Hematopoietic multipotent progenitor cell treated with erythropoietin and hydrocortisone succinate and interleukin-3 and kit ligand, for 4 days (in vitro differentiated cells): Measurements from ENCODE around the gene PDZK1IP1.
A peak's percentile ranks its signal among the peaks of the same experiment; 100 is the strongest.
"Not testable (repeated sequence)": the region's sequence is repeated elsewhere in the genome, so short reads cannot be mapped to it uniquely, and the experiment has no call there.

Source experiments
- DNase-seq: peaks from one replicate; pipeline ENCODE4 v3.0.0-alpha.2; 2015

PDZK1IP1 gene

DNA sequence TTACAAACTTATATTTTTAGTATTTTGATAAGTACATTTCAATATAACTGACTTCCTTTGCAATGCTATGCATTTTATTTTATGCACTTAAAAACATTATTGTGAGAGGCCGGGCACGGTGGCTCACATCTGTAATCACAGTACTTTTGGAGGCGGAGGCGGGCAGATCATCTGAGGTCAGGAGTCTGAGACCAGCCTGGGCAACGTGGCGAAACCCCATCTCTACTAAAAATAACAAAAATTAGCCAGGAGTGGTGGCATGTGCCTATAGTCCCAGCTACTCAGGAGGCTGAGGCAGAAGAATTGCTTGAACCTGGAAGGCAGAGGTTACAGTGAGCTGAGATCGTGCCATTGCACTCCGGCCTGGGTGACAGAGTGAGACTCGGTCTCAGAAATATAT, 6.1 kb upstream of the PDZK1IP1 start:
- not testable (repeated sequence) for DNase-seq

DNA sequence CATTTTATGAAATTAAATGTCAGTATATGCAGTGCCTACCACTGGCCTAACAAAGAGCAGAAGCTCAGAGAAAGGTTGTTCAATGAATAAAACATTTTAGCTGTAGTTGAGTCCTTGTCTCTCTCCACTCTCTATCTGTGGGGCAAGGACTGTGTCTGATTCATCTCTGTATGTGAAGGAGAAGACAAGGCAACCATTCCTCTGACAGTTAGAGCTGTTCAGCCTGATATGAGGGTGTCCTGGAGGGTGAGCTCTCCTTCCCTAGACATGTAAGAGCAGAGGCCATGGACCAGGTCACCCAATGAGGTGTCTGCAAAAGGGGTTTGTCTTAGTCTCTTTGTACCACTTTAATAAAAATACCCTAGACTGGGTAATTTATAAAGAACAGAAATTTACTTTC, 4.5 kb upstream of the PDZK1IP1 start:
- DNase-seq: peak; percentile 47

DNA sequence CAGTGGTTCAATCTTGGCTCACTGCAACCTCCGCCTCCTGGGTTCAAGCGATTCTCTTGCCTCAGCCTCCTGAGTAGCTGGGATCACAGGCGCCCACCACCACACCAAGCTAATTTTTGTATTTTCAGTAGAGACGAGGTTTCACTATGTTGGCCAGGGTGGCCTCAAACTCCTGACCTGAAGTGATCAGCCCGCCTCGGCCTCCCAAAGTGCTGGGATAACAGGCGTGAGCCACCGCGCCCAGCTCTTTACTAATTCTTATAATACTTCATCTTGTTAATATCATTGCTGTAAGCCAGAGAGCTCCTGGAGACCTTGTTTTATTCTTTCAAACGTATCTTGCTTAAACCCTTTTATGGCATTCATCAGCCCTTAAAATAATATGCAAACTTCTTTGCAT, 3.7 kb upstream of the PDZK1IP1 start:
- not testable (repeated sequence) for DNase-seq

DNA sequence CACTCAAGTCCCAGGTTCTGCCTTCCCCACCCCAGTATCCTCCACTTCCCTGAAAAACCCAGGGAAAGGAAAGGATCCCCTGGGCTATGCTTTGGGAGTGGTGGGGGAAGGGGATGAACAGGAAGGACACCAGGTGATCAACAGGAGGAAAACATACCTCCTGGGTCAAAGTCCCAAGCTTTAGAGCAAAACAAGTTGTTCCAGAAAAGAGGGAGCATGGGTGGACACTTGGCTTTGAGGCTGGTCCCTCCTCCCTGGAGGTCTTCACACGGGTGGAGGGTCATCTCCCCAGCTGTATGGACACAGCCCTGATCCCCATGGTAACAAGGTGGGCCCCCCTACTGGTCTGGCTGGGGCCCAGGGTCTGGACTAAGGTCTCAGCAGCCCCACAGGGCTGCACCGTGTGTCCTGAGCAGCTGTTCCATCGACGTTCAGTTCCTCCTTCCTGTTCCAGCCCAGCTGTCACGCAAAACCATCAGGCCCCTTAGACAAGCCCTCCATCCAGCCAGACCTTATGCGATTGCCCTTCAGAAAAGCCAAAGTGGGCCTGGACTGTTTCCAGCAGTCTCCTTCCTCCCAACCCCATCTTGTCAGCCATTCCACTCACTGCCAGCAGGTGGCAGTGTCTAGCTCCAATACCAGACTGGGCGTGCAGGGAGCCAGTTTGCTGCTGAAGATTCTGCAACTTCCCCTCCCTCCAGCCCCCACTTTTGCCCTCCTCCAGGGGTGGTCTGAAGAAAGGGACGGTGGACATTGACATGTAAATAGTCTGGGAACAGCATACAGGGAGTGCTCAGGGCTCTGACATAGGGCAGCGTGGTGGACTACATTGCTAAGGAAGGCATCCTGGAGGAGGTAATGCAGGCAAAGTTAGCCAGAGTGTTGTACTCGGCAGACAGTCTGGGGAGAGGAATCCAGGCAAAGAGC, 2.9 kb upstream of the PDZK1IP1 start:
- peak; percentile 93 for DNase-seq

DNA sequence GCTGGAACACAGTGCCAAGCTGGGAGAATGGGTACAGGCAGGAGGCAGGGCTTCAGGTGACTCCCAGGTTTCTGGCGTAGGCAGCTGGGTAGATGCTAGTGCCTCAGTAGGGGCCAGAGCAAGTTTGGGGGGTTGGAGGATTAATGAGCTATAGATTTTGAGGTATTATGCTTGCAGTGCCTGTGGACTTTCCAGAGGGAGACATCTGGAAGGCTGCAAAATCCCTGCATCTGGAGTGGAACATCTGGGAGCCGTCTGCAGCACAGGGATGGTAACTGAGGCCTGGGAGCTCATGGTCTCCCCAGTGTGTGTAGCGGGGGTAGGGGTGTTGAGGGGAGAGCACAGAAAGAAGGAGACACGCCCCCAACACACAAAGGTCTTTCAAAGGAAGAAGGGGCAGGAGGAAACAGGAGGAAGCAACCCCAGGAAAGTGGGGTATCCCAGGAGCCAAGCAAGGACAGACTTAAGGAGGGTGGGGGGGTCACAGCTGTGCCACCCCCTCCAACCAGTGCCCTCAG, 2.2 kb upstream of the PDZK1IP1 start:
- no peak for DNase-seq

DNA sequence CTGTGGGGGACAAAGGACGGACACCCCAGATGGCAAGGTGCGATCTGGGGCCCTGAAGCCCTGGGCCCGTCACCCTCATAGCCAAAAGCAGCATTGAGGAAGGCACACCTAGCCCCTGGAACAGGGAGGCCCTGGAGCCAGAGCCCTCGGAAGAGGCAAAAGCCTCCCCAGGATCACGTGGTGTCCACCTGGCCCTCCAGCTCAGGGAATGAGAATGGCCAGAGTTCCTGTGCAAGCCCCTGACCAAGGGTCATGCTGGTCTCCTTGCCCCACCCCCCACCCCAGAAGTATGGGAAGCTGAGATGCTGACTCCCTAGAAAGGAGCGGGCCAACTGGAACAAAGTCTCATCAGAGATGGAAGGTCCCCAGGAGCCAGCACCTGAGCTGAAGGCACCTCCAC, 1.0 kb upstream of the PDZK1IP1 start:
- no peak for DNase-seq

DNA sequence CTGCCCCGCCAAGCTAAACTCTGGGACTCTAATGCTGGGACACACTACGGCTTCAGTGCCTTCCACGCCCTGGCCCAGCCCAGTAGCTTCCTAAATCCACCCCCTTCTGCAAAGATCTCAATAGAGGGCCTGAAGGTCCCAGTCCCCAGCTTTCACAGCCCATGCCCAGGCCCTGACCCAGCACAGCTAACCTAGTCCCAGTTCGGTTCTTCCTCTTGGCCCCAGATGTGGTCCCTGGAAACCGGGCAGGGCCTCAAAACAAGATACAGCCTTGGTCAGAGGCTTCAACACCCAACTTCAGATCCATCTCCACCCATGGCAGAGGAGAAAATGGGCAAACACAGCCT, 646 bp upstream of the PDZK1IP1 start:
- DNase-seq: no peak

DNA sequence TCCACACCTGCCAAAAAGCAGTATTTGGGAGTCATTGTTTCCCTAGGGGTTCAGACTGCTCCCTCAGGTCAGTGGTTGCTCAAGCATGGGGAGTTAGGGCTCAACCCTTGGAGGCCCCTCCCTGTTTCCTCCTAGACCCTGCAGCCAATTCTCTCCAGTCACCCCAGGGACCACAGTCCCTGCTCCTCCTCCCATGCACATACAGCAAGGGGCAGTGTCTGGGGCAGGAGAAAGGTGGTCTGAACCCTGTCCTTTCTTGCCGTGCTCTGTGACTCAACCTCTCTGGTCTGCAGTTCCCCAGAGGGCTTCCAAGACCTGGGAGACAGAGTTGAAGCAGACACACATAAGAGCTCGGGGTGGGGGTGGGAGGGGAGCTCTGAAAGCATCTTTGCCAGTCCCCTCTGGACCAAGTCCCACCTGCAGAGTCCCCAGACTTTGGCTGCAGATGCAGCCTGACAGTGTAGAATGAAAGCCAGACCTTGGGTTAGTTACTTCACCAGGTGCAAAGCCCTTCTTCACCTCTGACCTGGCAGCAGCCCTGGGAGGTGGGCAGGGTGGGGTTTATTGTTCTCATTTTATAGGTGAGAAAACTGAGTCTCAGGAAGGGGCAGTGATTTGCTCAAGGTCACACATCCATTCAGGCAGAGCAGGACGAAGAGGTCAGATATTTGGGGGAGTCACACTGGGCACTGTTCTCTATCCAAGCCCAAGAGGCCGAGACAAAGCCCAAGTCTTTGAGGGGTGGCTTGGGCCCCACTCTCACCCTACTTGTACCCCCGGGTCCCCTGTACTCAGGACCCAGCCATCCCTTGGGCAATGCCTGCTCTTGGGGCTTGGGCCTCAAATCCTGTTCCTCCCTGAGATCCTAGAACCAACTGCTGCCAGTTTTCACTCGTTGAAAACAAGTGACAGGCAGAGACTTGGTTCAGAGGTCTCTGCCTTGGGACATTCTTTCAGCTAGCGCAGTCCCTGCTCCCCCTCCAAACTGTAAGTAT, 748 bp downstream of the PDZK1IP1 start:
- DNase-seq: no peak

DNA sequence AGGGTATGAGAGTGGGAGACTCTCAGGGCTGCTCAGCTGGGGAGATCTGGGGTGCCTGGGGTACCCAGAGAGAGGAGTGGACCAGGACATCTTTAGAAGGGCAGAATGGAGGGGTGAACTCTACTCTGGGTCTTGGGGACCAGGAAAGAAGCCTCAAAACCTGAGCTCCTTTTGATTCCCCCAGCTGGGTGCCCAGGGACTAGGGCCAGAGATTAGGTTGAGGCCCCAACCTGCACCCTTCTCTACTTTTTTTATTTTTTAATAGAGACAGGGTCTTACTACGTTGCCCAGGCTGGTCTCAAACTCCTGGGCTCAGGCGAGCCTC, 1.9 kb downstream of the PDZK1IP1 start:
- no peak for DNase-seq

DNA sequence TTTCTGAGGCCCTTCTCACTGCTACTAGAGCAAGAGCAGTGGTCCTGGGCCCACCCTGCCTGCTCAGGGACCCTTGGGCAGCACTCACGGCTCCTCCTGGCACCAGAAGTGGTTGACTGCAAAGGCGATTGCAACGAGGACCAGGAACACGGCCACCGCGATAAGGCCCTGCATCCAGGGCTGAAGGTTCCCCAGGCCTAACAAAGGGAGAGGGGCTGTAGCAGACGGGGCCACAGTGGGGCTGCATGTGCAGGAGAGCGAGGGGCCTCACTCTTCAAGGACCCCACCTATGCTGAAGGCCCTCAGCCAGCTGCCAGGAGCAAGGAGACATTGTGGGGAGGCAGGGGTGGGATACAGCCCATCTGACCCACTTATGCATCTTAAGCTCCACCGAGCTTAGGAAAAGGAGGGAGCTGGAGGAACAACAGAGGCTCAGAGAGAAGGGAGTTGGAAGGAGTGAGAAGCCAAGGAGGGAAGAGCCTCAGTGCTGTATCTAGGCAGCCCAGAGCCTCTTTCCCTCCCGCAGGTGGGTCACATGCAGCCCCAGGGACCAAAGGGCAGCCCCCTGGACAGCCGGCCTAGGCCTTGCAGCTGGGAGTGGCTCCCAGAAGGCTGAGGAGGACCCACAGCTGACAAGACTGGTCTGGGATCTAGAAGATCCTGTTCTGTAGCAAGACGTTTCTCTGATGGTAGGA, 2.5 kb downstream of the PDZK1IP1 start:
- DNase-seq: no peak

DNA sequence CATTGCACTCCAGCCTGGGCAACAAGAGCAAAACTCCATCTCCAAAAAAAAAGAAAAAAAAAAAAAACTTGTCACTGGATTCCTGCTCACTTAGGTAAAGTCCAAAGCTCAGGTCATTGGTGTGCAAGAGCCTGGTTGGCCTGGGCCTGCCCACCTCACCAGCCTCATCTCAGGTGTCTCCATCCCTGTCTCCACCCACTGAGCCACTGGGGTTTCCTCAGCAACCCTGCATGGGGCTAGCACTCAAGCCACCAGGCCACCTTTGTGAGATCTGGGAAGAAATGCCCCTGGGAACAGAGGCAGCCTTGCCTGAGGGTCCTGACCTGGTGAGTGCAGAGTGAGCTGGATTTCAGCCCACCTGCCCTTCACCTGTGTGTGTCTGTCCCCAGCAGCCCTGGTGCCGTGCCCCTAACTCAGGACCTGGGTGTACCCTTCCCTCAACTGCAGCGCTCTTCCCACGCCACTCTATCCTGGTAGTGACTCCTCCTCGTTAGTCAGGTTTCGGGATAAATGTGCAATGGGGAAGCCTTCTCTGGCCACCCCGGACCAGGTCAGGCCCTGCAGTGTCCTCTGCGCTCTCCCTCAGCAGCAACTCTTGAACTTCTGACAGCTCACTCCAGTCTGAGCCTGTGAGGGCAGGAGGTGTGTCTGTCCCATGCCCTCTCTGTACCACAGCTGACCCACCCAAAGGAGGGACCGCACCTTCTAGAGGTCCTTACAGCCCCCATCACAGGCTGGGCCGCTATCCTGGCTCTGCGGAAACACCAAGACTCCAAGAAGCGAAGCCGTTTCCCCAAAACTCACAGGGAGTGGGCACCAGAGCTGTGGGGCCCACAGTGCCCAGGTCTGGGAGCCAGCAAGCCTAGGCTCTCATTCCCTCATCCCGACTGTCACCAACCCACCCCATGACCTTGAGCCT, 3.3 kb downstream of the PDZK1IP1 start:
- no peak for DNase-seq

DNA sequence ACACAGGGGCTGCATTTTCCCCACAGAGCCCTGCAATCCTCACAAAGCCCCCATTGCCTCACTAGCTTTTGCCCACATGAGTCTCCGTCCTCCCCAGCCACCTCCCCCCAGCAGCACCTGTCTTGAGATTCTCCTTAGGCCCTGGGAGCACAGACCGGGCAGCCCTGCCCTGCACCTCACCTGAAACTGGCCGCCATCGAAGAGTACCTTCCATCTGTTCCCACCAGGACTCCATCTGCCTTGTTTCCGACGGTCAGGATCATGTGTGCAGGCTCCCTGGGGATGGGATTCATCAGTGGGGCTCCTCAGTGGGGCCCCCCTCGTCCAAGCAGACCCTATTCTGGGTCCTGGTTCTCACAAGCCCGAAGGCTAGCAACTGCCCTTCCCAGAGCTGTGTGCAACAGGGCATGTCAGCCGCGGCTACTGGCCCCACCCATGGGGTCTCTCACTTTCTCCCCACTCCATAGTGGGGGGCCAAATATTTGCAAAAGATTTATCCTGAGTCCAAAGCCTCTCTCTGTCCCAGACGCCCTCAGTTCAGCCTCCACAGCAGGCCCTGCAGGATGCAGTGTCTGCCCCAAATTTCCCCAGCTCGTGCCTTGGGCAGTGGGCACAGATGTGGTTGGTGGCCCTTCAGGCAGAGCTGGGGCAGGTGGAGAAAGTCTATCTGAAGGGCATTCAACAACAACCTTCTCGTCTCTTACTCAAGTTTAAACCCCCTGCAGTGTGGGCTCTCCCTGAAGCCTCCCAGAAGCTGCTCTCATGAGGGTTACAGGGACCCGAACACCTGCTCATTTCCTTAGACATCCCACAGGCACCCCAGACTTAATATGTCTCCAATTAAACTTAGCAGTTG, 4.8 kb downstream of the PDZK1IP1 start:
- no peak for DNase-seq

DNA sequence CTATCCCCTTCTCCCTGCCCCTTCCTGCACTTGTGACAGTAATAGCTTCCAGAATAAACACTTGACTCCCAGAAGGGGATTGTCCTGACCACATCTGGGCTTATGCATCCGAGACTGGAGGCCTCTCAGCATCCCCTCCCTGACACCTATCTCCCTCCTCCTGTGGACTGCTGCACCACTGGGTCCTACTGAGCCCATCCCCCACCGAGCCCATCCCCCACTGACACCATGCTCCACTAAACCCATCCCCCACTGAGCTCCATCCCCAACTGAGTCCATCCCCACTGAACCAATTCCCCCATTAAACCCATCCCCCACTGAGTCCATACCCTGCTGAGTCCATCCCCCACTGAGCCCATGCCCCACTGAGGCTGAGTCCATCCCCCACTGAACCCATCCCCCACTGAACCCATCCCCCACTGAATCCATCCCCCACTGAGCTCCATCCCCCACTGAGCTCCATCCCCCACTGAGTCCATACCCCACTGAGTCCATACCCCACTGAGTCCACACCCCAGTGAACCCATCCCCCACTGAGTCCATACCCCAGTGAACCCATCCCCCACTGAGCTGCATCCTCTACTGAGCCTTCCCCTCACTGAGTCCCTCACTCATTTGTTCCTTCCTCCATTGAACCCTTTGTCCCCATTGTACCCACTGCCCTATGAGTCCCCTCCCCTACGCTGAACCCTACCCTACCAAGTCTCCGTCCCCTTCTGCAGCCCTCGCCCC, 5.6 kb downstream of the PDZK1IP1 start:
- DNase-seq: peak; percentile 39

DNA sequence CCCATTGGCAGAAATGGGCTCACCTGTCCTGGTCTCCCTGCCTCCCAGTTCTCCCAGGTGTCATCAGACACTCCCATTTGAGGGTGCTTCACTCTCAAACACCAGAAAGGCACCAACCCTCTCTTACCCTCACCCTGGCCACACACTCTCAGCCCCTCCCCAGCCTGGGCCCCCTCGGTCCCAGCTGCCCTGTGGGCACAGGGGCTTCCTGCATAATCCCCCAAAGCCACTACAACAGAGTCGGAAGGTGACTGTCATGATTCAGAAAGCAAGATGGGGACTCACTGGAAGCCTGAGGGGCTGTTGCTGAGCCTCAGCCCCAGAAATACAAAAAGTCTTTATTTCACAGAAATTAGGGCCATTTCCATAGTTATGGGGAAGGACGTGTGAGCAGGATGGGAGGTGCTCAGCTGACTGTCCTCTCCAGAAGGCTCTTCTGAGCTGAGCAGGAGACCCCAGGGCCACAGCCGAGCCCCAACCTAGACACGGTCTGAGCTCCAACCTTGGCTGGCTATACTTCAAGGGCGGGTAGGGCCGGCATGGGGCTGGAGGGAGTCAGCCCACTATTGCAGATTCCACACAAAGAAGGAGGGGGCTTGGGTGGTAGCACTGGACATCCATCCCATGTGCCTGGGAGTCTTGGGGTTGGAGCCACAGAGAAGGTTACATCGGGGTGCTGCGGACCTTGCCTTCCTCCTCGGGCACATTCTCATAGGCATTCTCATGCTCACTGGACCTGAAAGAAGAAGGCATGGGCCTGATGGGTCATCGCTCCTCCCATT, 6.3 kb downstream of the PDZK1IP1 start:
- no peak for DNase-seq

DNA sequence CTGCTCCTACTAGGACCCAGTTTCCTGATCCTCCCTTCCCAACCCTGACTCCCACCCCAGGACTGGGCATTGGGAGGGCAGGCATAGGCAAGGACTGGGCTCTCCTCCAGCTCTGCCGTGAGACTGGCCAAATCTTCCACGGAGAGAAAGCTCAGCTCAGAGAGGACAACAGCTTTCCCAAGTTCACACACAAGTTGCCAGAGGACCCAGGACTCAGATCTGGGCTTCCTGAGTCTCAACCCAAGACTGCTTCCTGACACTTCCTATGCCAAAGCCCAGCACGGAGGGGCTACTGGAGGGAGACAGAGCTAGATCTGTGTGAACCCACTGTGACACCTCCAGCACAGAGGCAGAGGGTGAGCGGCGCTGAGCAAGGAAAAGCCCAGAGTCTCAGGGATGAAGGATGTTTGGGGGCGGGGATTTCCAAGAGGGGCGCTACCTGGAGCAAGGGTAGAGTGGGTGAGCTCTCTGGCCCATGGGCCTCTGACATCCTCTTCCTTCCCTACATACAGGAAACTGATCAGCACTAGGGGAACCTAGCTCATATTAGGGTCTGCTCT, 7.1 kb downstream of the PDZK1IP1 start:
- DNase-seq: no peak

DNA sequence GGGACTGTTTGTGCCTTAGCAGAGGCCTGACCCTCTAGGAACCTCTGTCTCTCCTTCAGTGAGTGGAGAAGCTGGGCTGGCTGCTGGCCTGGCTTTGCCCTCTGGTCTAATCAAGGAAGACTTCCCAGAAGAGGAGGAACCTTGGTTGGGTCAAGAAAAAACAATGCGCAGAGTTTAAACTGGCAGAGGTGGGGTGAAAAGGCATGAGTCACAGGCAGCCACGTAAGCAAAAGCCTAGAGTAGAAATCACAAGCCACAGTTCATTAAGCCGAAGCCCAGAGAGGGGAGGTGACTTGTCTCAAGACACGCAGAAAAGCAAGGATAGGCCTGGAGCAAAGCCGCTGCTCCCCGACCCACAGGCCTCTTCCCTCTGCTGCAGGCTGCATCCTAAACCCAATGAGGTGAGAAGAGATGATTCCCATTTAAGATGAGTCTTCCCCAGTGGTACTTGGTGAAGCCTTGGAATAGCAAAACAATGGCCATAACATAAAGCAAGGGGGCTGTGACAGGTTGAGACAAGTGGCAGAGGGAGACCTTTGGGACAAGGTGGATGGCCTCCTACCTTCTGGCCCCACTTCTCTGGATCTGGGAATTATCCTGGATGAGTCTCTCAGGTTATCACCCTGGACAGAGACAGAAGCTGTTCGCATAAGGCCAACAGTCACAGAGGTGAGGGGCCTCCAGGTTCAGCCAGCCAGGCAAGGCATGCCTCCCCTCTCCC, 7.7 kb downstream of the PDZK1IP1 start:
- peak; percentile 86 for DNase-seq

DNA sequence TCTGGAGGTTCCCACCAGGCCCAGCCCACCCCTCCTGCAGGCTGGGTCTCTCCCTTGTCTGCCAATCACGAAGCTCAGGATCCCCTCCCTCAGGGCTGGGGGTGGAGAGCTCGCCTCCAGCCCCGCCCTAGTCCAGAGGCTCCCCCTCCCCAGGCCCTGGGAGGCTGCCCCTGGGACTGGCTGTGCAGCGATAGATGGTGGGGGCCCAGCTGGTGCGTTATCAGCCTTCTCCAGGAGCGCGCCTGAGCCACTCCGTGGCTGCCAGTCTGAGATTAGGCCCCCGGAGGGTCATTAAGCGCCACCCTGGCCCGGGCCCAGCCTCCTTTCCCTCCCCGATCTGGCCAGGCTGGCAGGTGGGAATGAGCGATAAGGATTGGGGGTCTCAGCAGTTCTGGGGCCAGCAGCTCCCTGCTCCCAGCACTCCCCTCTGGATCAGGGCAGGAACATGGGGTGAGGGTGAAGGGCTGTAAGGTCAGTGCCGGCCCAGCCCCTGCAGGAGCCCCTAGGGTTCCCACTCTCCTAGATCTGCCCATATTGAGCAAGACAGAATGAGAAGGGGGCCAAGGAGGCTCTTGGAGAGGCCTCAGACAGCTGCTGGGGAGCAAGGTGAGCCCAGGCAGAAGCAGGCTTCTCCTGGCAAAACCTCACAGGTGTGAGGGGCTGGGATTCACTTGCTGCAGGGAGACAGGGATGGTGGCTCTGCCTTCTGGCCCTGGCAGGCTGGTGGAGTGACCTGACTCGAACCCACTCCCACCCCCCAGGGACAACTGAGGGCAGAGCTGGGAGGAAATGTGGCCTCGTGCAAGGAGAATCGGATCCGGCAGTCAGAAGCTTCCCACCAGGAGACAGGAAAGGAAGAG, 8.5 kb downstream of the PDZK1IP1 start:
- DNase-seq: peak; percentile 98
